K562 (cell line): ENCODE results near the gene GPT2. TPM values are rescaled to one million over a fixed set of nuclear protein-coding genes. Genes with fewer than 3 reads are reported as not detected.

Experiments
- ATAC-seq: fragments of 200-7000 bp; cut with Tn5 transposase; 3 replicates; pipeline ENCODE4 v1.9.1; 2020; ENCODE audit warnings: moderate library complexity
- BruUV-seq: library from RNA; stranded (reverse); fragments of 400-500 nt; replicated peaks from 2 replicates; lab custom pipeline; 2021; lab: Mats Ljungman, UMichigan
- CTCF ChIA-PET: fragments of 300-600 bp; formaldehyde crosslinking; extraction: SDS; loops from one replicate; lab custom pipeline; 2021; ENCODE audit warnings: low intra/inter-chr PET ratio; lab: Yijun Ruan, JAX
- POLR2A ChIA-PET: fragments of 300-600, 350-650 bp; sonication (Branson Sonifier 250); formaldehyde crosslinking; extraction: SDS; loops from one replicate; lab custom pipeline; 2021; ENCODE audit warnings: antibody characterized with exemption, inconsistent platforms; lab: Yijun Ruan, JAX
- DNase-seq, 4 experiments: peaks; one replicate each; pipeline versions ENCODE4 v3.0.0 to v3.0.0-alpha.2; 2011 to 2018; ENCODE audit warnings: low spot score in 3 of 4, mixed read lengths in 3 of 4; ENCODE audit errors: extremely low read depth in 1 of 4
- FAIRE-seq: peaks from 2 replicates; lab custom pipeline; 2011; peaks lifted over from hg19 to GRCh38; lab: Jason Lieb, UNC
- H2AFZ ChIP-seq: 2 replicates; pipeline ENCODE4 v1.6.0; 2011; ENCODE audit warnings: low read depth, low read length, control low read depth, inconsistent platforms
- H3K27ac ChIP-seq: fragments of 200-600 bp; 3 replicates; pipeline ENCODE4 v1.8.0; 2011; ENCODE audit warnings: low read depth, mild to moderate bottlenecking, control low read depth, inconsistent platforms, low read length, moderate library complexity, mixed read lengths; ENCODE audit errors: extremely low read depth
- H3K27me3 ChIP-seq, 2 experiments: fragments of 300-600 bp in 1 of 2; 2 replicates in 1 of 2; 3 replicates in 1 of 2; pipeline versions ENCODE4 v1.6.0 to v1.8.0; 2011; ENCODE audit warnings: inconsistent platforms in 2 of 2, low read length in 2 of 2, mild to moderate bottlenecking in 1 of 2, mixed read lengths in 1 of 2, moderate library complexity in 1 of 2; ENCODE audit not compliant: control insufficient read depth in 2 of 2, insufficient read depth in 2 of 2
- H3K36me3 ChIP-seq: fragments of 300-600 bp; 3 replicates; pipeline ENCODE4 v1.8.0; 2011; ENCODE audit warnings: mild to moderate bottlenecking, low read length, inconsistent platforms; ENCODE audit not compliant: control insufficient read depth, insufficient read depth
- H3K4me1 ChIP-seq, 2 experiments: fragments of 200-600 bp in 1 of 2; replicated peaks in 1 of 2; 2 replicates in 1 of 2; 3 replicates in 1 of 2; pipeline versions ENCODE4 v1.5.1 to v1.8.0; 2011; ENCODE audit warnings: inconsistent platforms in 2 of 2, low read length in 2 of 2, mild to moderate bottlenecking in 1 of 2, mixed read lengths in 1 of 2, moderate library complexity in 1 of 2; ENCODE audit not compliant: control insufficient read depth in 2 of 2, insufficient read depth in 2 of 2
- H3K4me2 ChIP-seq: 2 replicates; pipeline ENCODE4 v1.6.1; 2011; ENCODE audit warnings: low read length, control low read depth, inconsistent platforms, mixed read lengths; ENCODE audit not compliant: insufficient read depth
- H3K4me3 ChIP-seq: fragments of 200-600 bp; sonication (generic), shearing (Covaris generic); 2 replicates; pipeline ENCODE4 v1.5.1; 2016; ENCODE audit warnings: control low read depth, inconsistent platforms
- H3K79me2 ChIP-seq: fragments of 200-600 bp; 3 replicates; pipeline ENCODE4 v1.8.0; 2011; ENCODE audit warnings: low read length, inconsistent platforms; ENCODE audit not compliant: control insufficient read depth, insufficient read depth
- H3K9ac ChIP-seq, 2 experiments: 2 replicates each; pipeline versions ENCODE4 v1.6.0 to v1.6.1; 2011; ENCODE audit warnings: low read depth in 2 of 2, low read length in 2 of 2, control low read depth in 1 of 2, inconsistent platforms in 1 of 2, mild to moderate bottlenecking in 1 of 2, mixed read lengths in 1 of 2; ENCODE audit not compliant: insufficient read depth in 1 of 2
- H3K9me1 ChIP-seq: one replicate; pipeline ENCODE4 v1.6.0; 2011; ENCODE audit warnings: inconsistent platforms, mild to moderate bottlenecking, low read length, moderate library complexity; ENCODE audit not compliant: control insufficient read depth, insufficient read depth
- H3K9me3 ChIP-seq: replicated peaks from 2 replicates; pipeline ENCODE4 v1.5.1; 2011; ENCODE audit warnings: low read depth, low read length, inconsistent platforms; ENCODE audit not compliant: control insufficient read depth, insufficient read depth
- H4K20me1 ChIP-seq: replicated peaks from 2 replicates; pipeline ENCODE4 v1.6.1; 2011; ENCODE audit warnings: low read length, inconsistent platforms, mixed read lengths; ENCODE audit not compliant: control insufficient read depth, insufficient read depth
- EZH2 ChIP-seq: IDR thresholded peaks from 2 replicates; pipeline ENCODE4 v1.6.1; 2012; ENCODE audit warnings: low read depth, mild to moderate bottlenecking, inconsistent platforms, low read length, borderline replicate concordance
- ILF3 ChIP-seq: fragments of 450-650 bp; IDR thresholded peaks from 2 replicates; pipeline ENCODE4 v1.6.1; 2018; ENCODE audit warnings: antibody characterized with exemption, mild to moderate bottlenecking, moderate library complexity, borderline replicate concordance
- LARP7 ChIP-seq: fragments of 450-650 bp; IDR thresholded peaks from 2 replicates; pipeline ENCODE4 v1.6.1; 2016
- MAFF ChIP-seq: IDR thresholded peaks from 2 replicates; pipeline ENCODE4 v1.6.1; 2012; ENCODE audit warnings: low read length, improper control_type of control experiment
- PTRF ChIP-seq: fragments of 450-650 bp; IDR thresholded peaks from 2 replicates; pipeline ENCODE4 v1.6.1; 2016; ENCODE audit warnings: mild to moderate bottlenecking, missing genetic modification characterization, missing compliant biosample characterization
- SIX5 ChIP-seq, 2 experiments: IDR thresholded peaks; 2 replicates each; pipeline ENCODE4 v1.6.1; 2011; ENCODE audit warnings: low read length in 2 of 2, borderline replicate concordance in 1 of 2, low read depth in 1 of 2, mild to moderate bottlenecking in 1 of 2, moderate library complexity in 1 of 2; ENCODE audit not compliant: insufficient read depth in 1 of 2
- SPI1 ChIP-seq: IDR thresholded peaks from 2 replicates; pipeline ENCODE4 v1.6.1; 2011; ENCODE audit warnings: low read depth, low read length, control low read depth, borderline replicate concordance
- ZKSCAN1 ChIP-seq: fragments of 150-350 bp; IDR thresholded peaks from 2 replicates; pipeline ENCODE4 v1.6.1; 2016; ENCODE audit warnings: low read depth, low read length
- ZNF12 ChIP-seq: sonication (generic); formaldehyde crosslinking; IDR thresholded peaks from 2 replicates; pipeline ENCODE4 v1.4.0; 2020; ENCODE audit warnings: mild to moderate bottlenecking, missing genetic modification reagents
- WGBS: fragments of 100-300 bp; shearing (Covaris generic); methylation state at CpG from one replicate; pipeline ENCODE4 v1.1.6; 2016; ENCODE audit warnings: low coverage, mixed read lengths; ENCODE audit not compliant: insufficient coverage; ENCODE audit errors: missing lambda C conversion rate; 5-methylcytosine and 5-hydroxymethylcytosine counted together
- in situ Hi-C: fragments of 300-500 bp; cut with MboI; formaldehyde crosslinking; loops from 4 replicates; pipeline ENCODE4 v1.15.0; 2018; ENCODE audit warnings: inconsistent platforms, mixed read lengths
- intact Hi-C: fragments of 100-400 bp; cut with micrococcal nuclease; formaldehyde crosslinking; loops from 2 replicates; pipeline ENCODE4 v1.14.2; 2022
- polyA plus RNA-seq, 8 experiments: library from polyadenylated mRNA; depleted of rRNA in 4 of 8; stranded (reverse) in 5 of 8; unstranded in 3 of 8; fragments of >200 nt; fragmentation: Nextera tagmentation in 2 of 8; fragmentation: Illumina TruSeq in 1 of 8; extraction: Ambion mirVana in 2 of 8; extraction: Trizol in 1 of 8; gene quantifications; 2 replicates each; pipeline versions ENCODE4 v1.2.1 to v1.2.3, GENCODE V29; 2011 to 2014; ENCODE audit warnings: inconsistent platforms in 1 of 8, missing spikeins in 1 of 8
- total RNA-seq, 7 experiments: library from RNA; depleted of rRNA in 6 of 7; stranded (reverse); fragments of >200 nt in 6 of 7; fragmentation: Illumina TruSeq in 2 of 7; extraction: Trizol in 2 of 7; gene quantifications; 2 replicates each; pipeline versions ENCODE4 v1.2.1 to v1.2.3, GENCODE V29; 2011 to 2021; ENCODE audit warnings: low replicate concordance in 1 of 7
- TF ChIP-seq, protein P1 (sequence below): fragments of 250-450 bp; sonication (Bioruptor Pico); IDR thresholded peaks from 2 replicates; pipeline ENCODE4 v1.4.0; 2020; ENCODE audit warnings: mild to moderate bottlenecking
- TF ChIP-seq, protein P2 (sequence below), 2 experiments: fragments of 150-350 bp in 1 of 2; IDR thresholded peaks; 2 replicates each; pipeline ENCODE4 v1.6.1; 2012 to 2016; ENCODE audit warnings: low read depth in 2 of 2, low read length in 2 of 2, mild to moderate bottlenecking in 1 of 2, moderate library complexity in 1 of 2

The GPT2 gene
- total and polyA plus RNA-seq, 9 of the 15 experiments (the other 6 are each of a cell fraction or from before 2014, with no cell fraction given) = 0.79 to 14.4 (median 5.8) TPM

DNA sequence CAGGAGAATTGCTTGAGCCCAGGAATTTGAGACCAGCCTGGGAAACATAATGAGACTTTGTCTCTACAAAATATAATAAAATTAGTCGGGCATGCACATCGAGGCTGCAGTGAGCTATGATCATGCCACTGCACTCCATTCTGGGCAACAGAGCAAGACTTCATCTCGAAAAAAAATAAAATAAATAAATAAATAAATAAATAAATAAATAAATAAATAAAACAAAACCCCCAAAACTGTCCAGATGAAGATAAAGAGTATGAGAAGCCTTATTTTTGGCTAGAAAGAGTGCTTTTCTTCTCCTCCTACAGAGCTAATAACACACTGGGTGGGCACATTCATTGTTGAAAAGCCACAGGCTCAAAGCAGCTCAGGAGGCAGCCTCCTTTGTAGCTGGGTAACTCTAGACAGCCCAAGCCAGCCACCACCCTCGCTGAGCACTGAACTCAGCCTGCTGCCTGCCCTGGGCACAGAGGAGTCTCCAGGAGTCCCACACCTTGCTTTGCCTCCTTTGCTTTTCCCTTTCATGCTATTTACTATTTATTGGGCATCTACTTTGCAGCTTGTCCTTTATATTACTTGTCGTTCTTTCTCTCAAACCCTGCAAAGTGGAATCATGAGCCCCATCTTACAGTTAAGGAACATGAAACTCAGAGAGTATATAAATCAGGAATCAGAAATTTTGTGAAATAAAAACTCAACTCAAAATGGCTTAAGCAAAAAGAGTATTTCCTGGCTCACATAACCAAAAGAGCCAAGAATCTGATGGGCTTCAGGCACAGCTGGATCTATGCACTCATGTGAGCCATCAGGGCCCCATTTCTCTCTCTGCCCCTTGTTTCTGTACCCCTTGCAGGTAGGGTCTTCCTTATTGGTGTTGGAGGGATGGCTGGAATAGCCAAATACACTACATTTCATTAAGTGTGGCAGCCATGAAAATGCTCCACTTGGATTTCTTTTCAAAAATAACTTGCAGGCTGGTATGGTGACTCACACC lies 35.1 kb upstream of the GPT2 start:
- peaks cover 0 to 10% of the 10 kb centered on the region in 2 experiments; a peak in 3 of 5 replicates for H3K4me1 ChIP-seq
- no peak overlapping the region for H3K27ac ChIP-seq
- H2AFZ ChIP-seq = no peak overlapping the region
- BruUV-seq = no TSS peak
- H3K9ac ChIP-seq = no peak overlapping the region
- ChIA-PET POLR2A (interaction anchor here (1.2 kb wide), 1 partner anchor 15 kb away, joined by 3 read pairs; no protein-coding TSS in a partner anchor), CTCF (no interaction called here)
- no peaks in the 10 kb centered on the region for H3K36me3 ChIP-seq
- H3K9me3 ChIP-seq = no peaks in the 10 kb centered on the region
- in situ Hi-C loops (no loop called here), intact Hi-C loops (no loop called here)
- 1% methylated on average over 5 of the region's 5 CpGs for WGBS
- H4K20me1 ChIP-seq = no peaks in the 10 kb centered on the region
- ATAC-seq (no peak), FAIRE-seq (no peak), DNase-seq (no peak)
- no peaks in the 10 kb centered on the region for H3K79me2 ChIP-seq
- H3K27me3 ChIP-seq = peaks cover 0 to 10% of the 10 kb centered on the region in 2 experiments; a peak in 2 of 5 replicates
- no peaks in the 10 kb centered on the region for H3K9me1 ChIP-seq
- H3K4me2 ChIP-seq = no peak overlapping the region
- no peak overlapping the region for H3K4me3 ChIP-seq
- TF ChIP-seq ZKSCAN1 (no peak), ZNF12 (CRISPR knock-in tag) (no peak), PTRF (tag) (no peak), SIX5 (IDR thresholded peaks at IDR 0.05; ENCODE audit: borderline replicate concordance in 1 of 2, insufficient read depth in 1 of 2, low read depth in 1 of 2, low read length in 2 of 2) (no peak), EZH2 (no peak), MAFF (no peak), SPI1 (no peak), ILF3 (no peak), LARP7 (no peak)
- TF ChIP-seq, protein P1, sequence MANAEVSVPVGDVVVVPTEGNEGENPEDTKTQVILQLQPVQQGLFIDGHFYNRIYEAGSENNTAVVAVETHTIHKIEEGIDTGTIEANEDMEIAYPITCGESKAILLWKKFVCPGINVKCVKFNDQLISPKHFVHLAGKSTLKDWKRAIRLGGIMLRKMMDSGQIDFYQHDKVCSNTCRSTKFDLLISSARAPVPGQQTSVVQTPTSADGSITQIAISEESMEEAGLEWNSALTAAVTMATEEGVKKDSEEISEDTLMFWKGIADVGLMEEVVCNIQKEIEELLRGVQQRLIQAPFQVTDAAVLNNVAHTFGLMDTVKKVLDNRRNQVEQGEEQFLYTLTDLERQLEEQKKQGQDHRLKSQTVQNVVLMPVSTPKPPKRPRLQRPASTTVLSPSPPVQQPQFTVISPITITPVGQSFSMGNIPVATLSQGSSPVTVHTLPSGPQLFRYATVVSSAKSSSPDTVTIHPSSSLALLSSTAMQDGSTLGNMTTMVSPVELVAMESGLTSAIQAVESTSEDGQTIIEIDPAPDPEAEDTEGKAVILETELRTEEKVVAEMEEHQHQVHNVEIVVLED (CRISPR knock-in tag) = no peak
- TF ChIP-seq, protein P2, sequence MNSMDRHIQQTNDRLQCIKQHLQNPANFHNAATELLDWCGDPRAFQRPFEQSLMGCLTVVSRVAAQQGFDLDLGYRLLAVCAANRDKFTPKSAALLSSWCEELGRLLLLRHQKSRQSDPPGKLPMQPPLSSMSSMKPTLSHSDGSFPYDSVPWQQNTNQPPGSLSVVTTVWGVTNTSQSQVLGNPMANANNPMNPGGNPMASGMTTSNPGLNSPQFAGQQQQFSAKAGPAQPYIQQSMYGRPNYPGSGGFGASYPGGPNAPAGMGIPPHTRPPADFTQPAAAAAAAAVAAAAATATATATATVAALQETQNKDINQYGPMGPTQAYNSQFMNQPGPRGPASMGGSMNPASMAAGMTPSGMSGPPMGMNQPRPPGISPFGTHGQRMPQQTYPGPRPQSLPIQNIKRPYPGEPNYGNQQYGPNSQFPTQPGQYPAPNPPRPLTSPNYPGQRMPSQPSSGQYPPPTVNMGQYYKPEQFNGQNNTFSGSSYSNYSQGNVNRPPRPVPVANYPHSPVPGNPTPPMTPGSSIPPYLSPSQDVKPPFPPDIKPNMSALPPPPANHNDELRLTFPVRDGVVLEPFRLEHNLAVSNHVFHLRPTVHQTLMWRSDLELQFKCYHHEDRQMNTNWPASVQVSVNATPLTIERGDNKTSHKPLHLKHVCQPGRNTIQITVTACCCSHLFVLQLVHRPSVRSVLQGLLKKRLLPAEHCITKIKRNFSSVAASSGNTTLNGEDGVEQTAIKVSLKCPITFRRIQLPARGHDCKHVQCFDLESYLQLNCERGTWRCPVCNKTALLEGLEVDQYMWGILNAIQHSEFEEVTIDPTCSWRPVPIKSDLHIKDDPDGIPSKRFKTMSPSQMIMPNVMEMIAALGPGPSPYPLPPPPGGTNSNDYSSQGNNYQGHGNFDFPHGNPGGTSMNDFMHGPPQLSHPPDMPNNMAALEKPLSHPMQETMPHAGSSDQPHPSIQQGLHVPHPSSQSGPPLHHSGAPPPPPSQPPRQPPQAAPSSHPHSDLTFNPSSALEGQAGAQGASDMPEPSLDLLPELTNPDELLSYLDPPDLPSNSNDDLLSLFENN (IDR thresholded peaks at IDR 0.05; ENCODE audit: low read depth in 2 of 2, low read length in 2 of 2) = no peak
